Hepatocyte (in vitro differentiated cells): Measurements from ENCODE around the gene ELAVL3. TPM values are rescaled to one million over a fixed set of nuclear protein-coding genes. Genes with fewer than 3 reads are reported as not detected.

Experiments
- DNase-seq: peaks from one replicate; pipeline ENCODE4 v3.0.0-alpha.2; 2016; ENCODE audit warnings: low spot score
- H2AFZ ChIP-seq: fragments of 200-600 bp; sonication (generic); 2 replicates; pipeline ENCODE4 v1.6.0; 2016; ENCODE audit warnings: antibody characterized with exemption, mild to moderate bottlenecking
- H3K27ac ChIP-seq: fragments of 200-600 bp; sonication (generic); 2 replicates; pipeline ENCODE4 v1.5.1; 2016; ENCODE audit warnings: mild to moderate bottlenecking
- H3K27me3 ChIP-seq: fragments of 200-600 bp; sonication (generic); 2 replicates; pipeline ENCODE4 v1.6.1; 2016
- H3K36me3 ChIP-seq: fragments of 200-600 bp; sonication (generic); replicated peaks from 2 replicates; pipeline ENCODE4 v1.5.1; 2016; ENCODE audit warnings: low read depth; ENCODE audit not compliant: insufficient read depth
- H3K4me1 ChIP-seq: fragments of 200-600 bp; sonication (generic); 2 replicates; pipeline ENCODE4 v1.5.1; 2016; ENCODE audit warnings: mild to moderate bottlenecking, moderate library complexity; ENCODE audit not compliant: insufficient read depth
- H3K4me2 ChIP-seq: fragments of 200-600 bp; sonication (generic); 2 replicates; pipeline ENCODE4 v1.6.0; 2016
- H3K4me3 ChIP-seq: fragments of 200-600 bp; sonication (generic); 2 replicates; pipeline ENCODE4 v1.5.1; 2016; ENCODE audit warnings: mild to moderate bottlenecking
- H3K79me2 ChIP-seq: fragments of 200-600 bp; sonication (generic); 2 replicates; pipeline ENCODE4 v1.6.0; 2017; ENCODE audit warnings: mild to moderate bottlenecking
- H3K9me2 ChIP-seq: fragments of 200-600 bp; sonication (generic); replicated peaks from 2 replicates; pipeline ENCODE4 v1.6.0; 2017; ENCODE audit warnings: mild to moderate bottlenecking; ENCODE audit not compliant: insufficient read depth
- H3K9me3 ChIP-seq: fragments of 200-600 bp; sonication (generic); 2 replicates; pipeline ENCODE4 v1.5.1; 2016; ENCODE audit warnings: low read depth, mild to moderate bottlenecking
- H4K20me1 ChIP-seq: fragments of 200-600 bp; sonication (generic); 2 replicates; pipeline ENCODE4 v1.6.0; 2016; ENCODE audit warnings: mild to moderate bottlenecking; ENCODE audit not compliant: insufficient read depth, poor library complexity, severe bottlenecking
- EZH2 ChIP-seq: fragments of 200-600 bp; sonication (generic); IDR thresholded peaks from 2 replicates; pipeline ENCODE4 v1.6.1; 2016; ENCODE audit warnings: antibody characterized with exemption, mild to moderate bottlenecking, borderline replicate concordance
- EZH2phosphoT487 ChIP-seq: fragments of 200-600 bp; sonication (generic); IDR thresholded peaks from one replicate; pipeline ENCODE4 v1.6.1; 2018; ENCODE audit warnings: antibody characterized with exemption, mild to moderate bottlenecking, low read depth, moderate library complexity; ENCODE audit not compliant: unreplicated experiment, severe bottlenecking
- WGBS: methylation state at CpG from one replicate; pipeline ENCODE4 v1.1.6; 2016; ENCODE audit warnings: low lambda C conversion rate; ENCODE audit errors: missing lambda C conversion rate; 5-methylcytosine and 5-hydroxymethylcytosine counted together
- polyA plus RNA-seq: library from polyadenylated mRNA; unstranded; fragments of >200 nt; fragmentation: Nextera tagmentation; extraction: Ambion mirVana; gene quantifications from 2 replicates; pipeline ENCODE4 v1.2.1, GENCODE V29; 2016
- total RNA-seq: library from RNA; depleted of rRNA; stranded (reverse); fragments of >200 nt; gene quantifications from 2 replicates; pipeline ENCODE4 v1.2.3, GENCODE V29; 2014
- TF ChIP-seq, protein P1 (sequence below): fragments of 200-600 bp; sonication (generic); IDR thresholded peaks from 2 replicates; pipeline ENCODE4 v1.5.1; 2016; ENCODE audit warnings: antibody characterized with exemption, mild to moderate bottlenecking; ENCODE audit not compliant: poor library complexity

The ELAVL3 gene
- total and polyA plus RNA-seq, 2 experiments from 2014 or later = 0.11 to 0.30 TPM

DNA sequence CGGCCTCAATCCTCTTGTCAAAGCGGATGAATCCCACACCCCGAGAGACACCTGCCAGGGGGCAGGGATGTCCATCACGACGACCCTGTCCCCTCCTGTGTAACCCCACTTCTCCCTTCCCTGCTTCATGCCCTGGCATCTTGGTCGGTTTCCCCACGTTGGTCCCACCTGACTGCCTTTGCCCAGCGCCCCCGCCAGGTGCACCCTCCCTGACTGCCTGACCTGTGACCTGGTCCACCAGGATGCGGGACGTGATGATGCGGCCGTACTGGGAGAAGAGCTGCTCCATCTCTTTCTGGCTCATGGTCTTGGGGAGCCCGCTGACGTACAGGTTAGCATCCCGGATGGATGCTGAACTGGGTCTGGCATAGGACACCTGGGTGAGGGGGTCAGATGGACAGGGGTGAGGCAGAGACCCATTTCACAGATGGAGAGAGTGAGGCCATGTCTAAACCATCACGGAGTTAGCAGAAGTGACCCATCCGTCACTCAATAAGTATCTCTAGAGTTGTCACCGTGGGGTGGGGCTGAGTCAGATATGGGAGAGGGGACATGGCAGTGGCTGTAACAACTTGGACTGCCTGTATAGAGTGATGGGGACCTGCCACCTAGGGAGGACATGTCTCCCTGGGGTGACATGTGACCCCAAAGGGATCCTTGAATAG is 22.5 kb downstream of the ELAVL3 start:
- no peaks in the 10 kb centered on the region for H3K9me3 ChIP-seq
- no peak overlapping the region for H3K27ac ChIP-seq
- H3K9me2 ChIP-seq = no peaks in the 10 kb centered on the region
- H3K4me2 ChIP-seq = no peak overlapping the region
- no peaks in the 10 kb centered on the region for H3K79me2 ChIP-seq
- 95% methylated on average over 19 of the region's 19 CpGs for WGBS
- DNase-seq = no peak
- no peaks in the 10 kb centered on the region for H3K4me1 ChIP-seq
- no peak for TF ChIP-seq EZH2
- TF ChIP-seq, protein P1, sequence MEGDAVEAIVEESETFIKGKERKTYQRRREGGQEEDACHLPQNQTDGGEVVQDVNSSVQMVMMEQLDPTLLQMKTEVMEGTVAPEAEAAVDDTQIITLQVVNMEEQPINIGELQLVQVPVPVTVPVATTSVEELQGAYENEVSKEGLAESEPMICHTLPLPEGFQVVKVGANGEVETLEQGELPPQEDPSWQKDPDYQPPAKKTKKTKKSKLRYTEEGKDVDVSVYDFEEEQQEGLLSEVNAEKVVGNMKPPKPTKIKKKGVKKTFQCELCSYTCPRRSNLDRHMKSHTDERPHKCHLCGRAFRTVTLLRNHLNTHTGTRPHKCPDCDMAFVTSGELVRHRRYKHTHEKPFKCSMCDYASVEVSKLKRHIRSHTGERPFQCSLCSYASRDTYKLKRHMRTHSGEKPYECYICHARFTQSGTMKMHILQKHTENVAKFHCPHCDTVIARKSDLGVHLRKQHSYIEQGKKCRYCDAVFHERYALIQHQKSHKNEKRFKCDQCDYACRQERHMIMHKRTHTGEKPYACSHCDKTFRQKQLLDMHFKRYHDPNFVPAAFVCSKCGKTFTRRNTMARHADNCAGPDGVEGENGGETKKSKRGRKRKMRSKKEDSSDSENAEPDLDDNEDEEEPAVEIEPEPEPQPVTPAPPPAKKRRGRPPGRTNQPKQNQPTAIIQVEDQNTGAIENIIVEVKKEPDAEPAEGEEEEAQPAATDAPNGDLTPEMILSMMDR = no peak
- TF ChIP-seq EZH2phosphoT487 = no peak
- no peaks in the 10 kb centered on the region for H3K27me3 ChIP-seq
- no peaks in the 10 kb centered on the region for H4K20me1 ChIP-seq
- H2AFZ ChIP-seq = no peak overlapping the region
- H3K36me3 ChIP-seq = no peaks in the 10 kb centered on the region
- no peak overlapping the region for H3K4me3 ChIP-seq

- WGBS = 94% methylated on average over 20 of the region's 20 CpGs
- H4K20me1 ChIP-seq = no peaks in the 10 kb centered on the region
Measured at GRCh38 chr19:11457831-11458230, 23.0 kb downstream of the ELAVL3 start.

GRCh38 chr19:11457115-11457514 is 23.7 kb downstream of the ELAVL3 start:
- Histone ChIP-seq H3K27ac (no peak overlapping the region), H3K79me2 (no peaks in the 10 kb centered on the region), H2AFZ (no peak overlapping the region), H3K36me3 (no peaks in the 10 kb centered on the region), H3K9me2 (no peaks in the 10 kb centered on the region), H4K20me1 (no peaks in the 10 kb centered on the region), H3K4me3 (no peak overlapping the region), H3K9me3 (no peaks in the 10 kb centered on the region), H3K4me1 (no peaks in the 10 kb centered on the region), H3K4me2 (no peak overlapping the region), H3K27me3 (no peaks in the 10 kb centered on the region)
- WGBS = 24% methylated on average over 6 of the region's 18 CpGs
- TF ChIP-seq EZH2phosphoT487 (no peak), EZH2 (no peak)
- TF ChIP-seq, protein P1 = no peak
- peak; percentile 45 for DNase-seq

More at GRCh38 chr19:11457831-11458230, 23.0 kb downstream of the ELAVL3 start:
- H3K4me2 ChIP-seq = no peak overlapping the region
- H3K27me3 ChIP-seq = no peaks in the 10 kb centered on the region
- TF ChIP-seq EZH2phosphoT487 (no peak), EZH2 (no peak)
- TF ChIP-seq, protein P1 = no peak
- no peaks in the 10 kb centered on the region for H3K79me2 ChIP-seq
- no peak overlapping the region for H2AFZ ChIP-seq
- no peak overlapping the region for H3K27ac ChIP-seq
- H3K4me1 ChIP-seq = no peaks in the 10 kb centered on the region
- no peak for DNase-seq
- H3K4me3 ChIP-seq = no peak overlapping the region
- no peaks in the 10 kb centered on the region for H3K9me2 ChIP-seq
- no peaks in the 10 kb centered on the region for H3K9me3 ChIP-seq
- no peaks in the 10 kb centered on the region for H3K36me3 ChIP-seq
